ENCODE measurements around the gene NANS. TPM values are rescaled to one million over a fixed set of nuclear protein-coding genes. Genes with fewer than 3 reads are reported as not detected.
A peak's percentile ranks its signal among the peaks of the same experiment; 100 is the strongest.

NANS gene, protein sequence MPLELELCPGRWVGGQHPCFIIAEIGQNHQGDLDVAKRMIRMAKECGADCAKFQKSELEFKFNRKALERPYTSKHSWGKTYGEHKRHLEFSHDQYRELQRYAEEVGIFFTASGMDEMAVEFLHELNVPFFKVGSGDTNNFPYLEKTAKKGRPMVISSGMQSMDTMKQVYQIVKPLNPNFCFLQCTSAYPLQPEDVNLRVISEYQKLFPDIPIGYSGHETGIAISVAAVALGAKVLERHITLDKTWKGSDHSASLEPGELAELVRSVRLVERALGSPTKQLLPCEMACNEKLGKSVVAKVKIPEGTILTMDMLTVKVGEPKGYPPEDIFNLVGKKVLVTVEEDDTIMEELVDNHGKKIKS
- total RNA-seq (ENCODE audit: unreplicated experiment) = 41.4 TPM
- long read RNA-seq, transcript NANS-201 (6 exons, 1,170 nt) = major isoform, 55 of 58 reads
- long read RNA-seq, partial matches to known transcripts = 2 of 58 reads
- long read RNA-seq, other reads (novel, unspliced or antisense) = 1 of 58 reads

DNA sequence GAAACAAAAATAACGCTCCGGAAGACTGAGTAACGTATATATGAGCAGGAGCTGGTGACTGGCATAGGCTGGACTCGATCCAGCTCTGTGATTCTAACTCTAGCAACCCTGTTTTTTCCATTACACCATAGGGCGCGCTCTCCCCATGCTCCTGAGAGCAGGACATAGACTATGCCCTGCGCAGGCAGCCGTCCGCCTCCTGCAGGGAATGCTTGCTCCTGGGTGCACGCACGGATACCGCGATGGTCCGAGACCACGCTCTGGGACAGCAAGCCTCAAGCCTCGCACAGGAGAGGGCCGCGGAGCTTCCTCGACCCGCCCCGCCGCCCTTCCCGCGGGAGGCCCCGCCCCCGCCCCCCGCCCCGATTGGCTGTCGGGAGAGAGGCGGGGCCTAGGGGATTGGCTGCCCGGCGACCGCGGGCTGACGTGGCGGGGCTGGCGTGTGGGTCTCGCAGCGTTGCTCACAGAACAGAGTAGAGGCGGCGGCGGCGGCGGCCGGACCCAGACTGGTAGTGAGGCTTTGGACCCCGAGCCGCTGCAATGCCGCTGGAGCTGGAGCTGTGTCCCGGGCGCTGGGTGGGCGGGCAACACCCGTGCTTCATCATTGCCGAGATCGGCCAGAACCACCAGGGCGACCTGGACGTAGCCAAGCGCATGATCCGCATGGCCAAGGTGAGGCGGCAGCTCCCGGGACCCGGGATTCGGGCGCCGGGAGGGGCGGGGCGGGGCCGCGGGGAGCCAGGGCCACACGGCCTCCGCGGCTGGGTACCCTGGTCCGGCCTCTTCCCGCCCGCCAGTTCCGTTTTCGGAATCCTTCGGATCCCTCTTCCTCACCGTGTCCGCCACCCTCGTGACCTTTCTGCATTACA, at the start of gene NANS:
TSS of gene NANS (plus strand) at position 464 of the 869 bp plus-strand sequence. CDS start at position 541, 77 bp downstream.
- Mint-ChIP-seq H3K9me3 (ENCODE audit: unreplicated experiment) (no peaks in the 10 kb centered on the region), H3K4me3 (ENCODE audit: unreplicated experiment) (peak within 1 kb of the TSS; percentile 98), H3K27me3 (ENCODE audit: unreplicated experiment) (peaks cover 4% of the 10 kb centered on the region), H3K27ac (ENCODE audit: unreplicated experiment) (peak within 1 kb of the TSS; percentile 99), H3K36me3 (ENCODE audit: low read depth, unreplicated experiment) (peaks cover 7% of the 10 kb centered on the region), H3K4me1 (ENCODE audit: unreplicated experiment) (peaks cover 7% of the 10 kb centered on the region)
- DNase-seq (ENCODE audit: low spot score) = peak; percentile 94
- TF ChIP-seq, protein P1, sequence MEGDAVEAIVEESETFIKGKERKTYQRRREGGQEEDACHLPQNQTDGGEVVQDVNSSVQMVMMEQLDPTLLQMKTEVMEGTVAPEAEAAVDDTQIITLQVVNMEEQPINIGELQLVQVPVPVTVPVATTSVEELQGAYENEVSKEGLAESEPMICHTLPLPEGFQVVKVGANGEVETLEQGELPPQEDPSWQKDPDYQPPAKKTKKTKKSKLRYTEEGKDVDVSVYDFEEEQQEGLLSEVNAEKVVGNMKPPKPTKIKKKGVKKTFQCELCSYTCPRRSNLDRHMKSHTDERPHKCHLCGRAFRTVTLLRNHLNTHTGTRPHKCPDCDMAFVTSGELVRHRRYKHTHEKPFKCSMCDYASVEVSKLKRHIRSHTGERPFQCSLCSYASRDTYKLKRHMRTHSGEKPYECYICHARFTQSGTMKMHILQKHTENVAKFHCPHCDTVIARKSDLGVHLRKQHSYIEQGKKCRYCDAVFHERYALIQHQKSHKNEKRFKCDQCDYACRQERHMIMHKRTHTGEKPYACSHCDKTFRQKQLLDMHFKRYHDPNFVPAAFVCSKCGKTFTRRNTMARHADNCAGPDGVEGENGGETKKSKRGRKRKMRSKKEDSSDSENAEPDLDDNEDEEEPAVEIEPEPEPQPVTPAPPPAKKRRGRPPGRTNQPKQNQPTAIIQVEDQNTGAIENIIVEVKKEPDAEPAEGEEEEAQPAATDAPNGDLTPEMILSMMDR (IDR thresholded peaks at IDR 0.05; ENCODE audit: unreplicated experiment) = no peak

DNA sequence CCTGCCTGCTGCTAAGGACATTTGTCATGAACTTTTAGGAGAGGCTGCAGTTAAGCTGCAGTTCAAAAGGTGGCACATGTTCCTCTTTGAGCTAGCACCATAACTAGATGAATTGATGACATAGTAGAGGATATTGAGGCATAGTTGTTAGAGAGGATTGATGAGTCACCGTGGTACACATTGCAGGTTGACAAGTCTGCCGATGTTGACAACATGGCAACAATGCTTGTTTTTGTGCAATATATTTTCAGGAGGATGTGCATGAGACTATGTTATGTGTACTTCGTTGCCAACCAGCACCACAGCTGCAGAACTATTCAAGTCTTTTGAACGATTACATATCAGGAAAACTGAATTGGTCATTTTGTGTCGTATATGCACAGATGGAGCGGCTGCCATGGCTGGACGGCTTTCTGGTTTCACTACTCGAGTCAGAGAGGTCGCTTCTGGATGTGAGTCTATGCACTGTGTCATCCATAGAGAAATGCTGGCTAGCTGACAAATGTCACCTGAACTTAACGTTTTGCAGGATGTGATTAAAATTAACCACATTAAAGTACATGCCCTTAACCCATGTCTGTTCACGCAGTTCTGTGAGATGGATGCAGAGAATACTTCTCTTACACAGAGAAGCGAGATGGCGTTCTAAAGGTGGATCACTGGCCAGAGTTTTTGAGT, 49.1 kb upstream of the NANS start:
- Mint-ChIP-seq H3K9me3 (ENCODE audit: unreplicated experiment) (no peaks in the 10 kb centered on the region), H3K4me1 (ENCODE audit: unreplicated experiment) (peaks cover 8% of the 10 kb centered on the region), H3K36me3 (ENCODE audit: low read depth, unreplicated experiment) (peaks cover 32% of the 10 kb centered on the region), H3K27me3 (ENCODE audit: unreplicated experiment) (peaks cover 3% of the 10 kb centered on the region), H3K27ac (ENCODE audit: unreplicated experiment) (no peak overlapping the region), H3K4me3 (ENCODE audit: unreplicated experiment) (peak overlapping the region; percentile 72)
- DNase-seq (ENCODE audit: low spot score) = no peak
- TF ChIP-seq, protein P1 (IDR thresholded peaks at IDR 0.05; ENCODE audit: unreplicated experiment) = no peak

DNA sequence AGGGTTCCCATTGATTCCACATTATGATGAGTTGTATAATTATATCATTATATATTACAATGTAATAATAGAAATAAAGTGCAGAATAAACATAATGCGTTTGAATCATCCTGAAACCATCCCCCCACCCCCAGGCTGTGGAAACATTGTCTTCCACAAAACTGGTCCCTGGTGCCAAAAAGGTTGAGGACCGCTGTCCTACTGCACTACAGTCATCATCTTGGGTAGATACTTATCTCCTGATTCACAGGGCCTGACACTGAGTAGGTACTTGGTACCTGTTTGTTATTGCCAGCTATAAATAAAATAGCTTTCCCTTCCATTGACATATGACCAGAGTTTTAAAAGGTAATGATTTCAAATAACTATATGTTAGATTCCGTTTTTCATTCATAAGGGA, 47.8 kb upstream of the NANS start:
- Mint-ChIP-seq H3K9me3 (ENCODE audit: unreplicated experiment) (no peaks in the 10 kb centered on the region), H3K27me3 (ENCODE audit: unreplicated experiment) (peaks cover 3% of the 10 kb centered on the region), H3K27ac (ENCODE audit: unreplicated experiment) (no peak overlapping the region), H3K4me1 (ENCODE audit: unreplicated experiment) (peaks cover 8% of the 10 kb centered on the region), H3K4me3 (ENCODE audit: unreplicated experiment) (no peak overlapping the region), H3K36me3 (ENCODE audit: low read depth, unreplicated experiment) (peaks cover 33% of the 10 kb centered on the region)
- no peak for DNase-seq (ENCODE audit: low spot score)
- TF ChIP-seq, protein P1 (IDR thresholded peaks at IDR 0.05; ENCODE audit: unreplicated experiment) = no peak

DNA sequence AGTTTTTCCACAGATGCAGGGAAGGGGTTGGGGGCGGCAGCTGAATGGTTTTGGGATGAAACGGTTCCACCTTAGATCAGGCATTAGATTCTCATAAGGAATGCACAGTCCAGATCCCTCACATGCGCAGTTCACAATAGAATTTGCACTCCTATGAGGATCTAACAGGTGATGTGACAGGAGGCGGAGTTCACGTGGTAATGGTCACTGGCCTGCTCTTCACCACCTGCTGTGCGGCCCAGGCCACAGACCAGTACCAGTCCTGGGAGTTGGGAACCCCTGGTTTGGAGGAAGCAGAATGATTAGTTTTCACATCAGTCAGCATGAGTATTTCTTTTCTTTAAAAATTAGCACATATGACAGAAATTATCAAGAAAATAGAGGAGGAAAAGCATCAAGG, 47.1 kb upstream of the NANS start:
- DNase-seq (ENCODE audit: low spot score) = no peak
- Mint-ChIP-seq H3K9me3 (ENCODE audit: unreplicated experiment) (no peaks in the 10 kb centered on the region), H3K4me3 (ENCODE audit: unreplicated experiment) (peak overlapping the region; percentile 25), H3K27me3 (ENCODE audit: unreplicated experiment) (peaks cover 3% of the 10 kb centered on the region), H3K36me3 (ENCODE audit: low read depth, unreplicated experiment) (peaks cover 34% of the 10 kb centered on the region), H3K4me1 (ENCODE audit: unreplicated experiment) (peaks cover 8% of the 10 kb centered on the region), H3K27ac (ENCODE audit: unreplicated experiment) (peak overlapping the region; percentile 78)
- TF ChIP-seq, protein P1 (IDR thresholded peaks at IDR 0.05; ENCODE audit: unreplicated experiment) = no peak
